Tibial nerve (tissue), 4 donors: Measurements from ENCODE around the gene MAP3K15. TPM values are rescaled to one million over a fixed set of nuclear protein-coding genes. Genes with fewer than 3 reads are reported as not detected.
A peak's percentile ranks its signal among the peaks of the same experiment; 100 is the strongest.

ENCODE experiments used
- DNase-seq, 2 donors: peaks; one replicate each; pipeline ENCODE4 v3.0.0-alpha.2; 2019; ENCODE audit warnings: low spot score in 2 of 2
- H3K27ac ChIP-seq, 4 donors: fragments of 200-600 bp; sonication (generic) in 3 of 4; one replicate each; pipeline ENCODE4 v1.5.1; 2017 to 2019; ENCODE audit warnings: mild to moderate bottlenecking in 1 of 4
- H3K27me3 ChIP-seq, 2 donors: fragments of 200-600 bp; sonication (generic) in 1 of 2; one replicate each; pipeline versions ENCODE4 v1.5.1 to v1.6.0; 2017 to 2019
- H3K36me3 ChIP-seq, 3 donors: fragments of 200-600 bp; sonication (generic); one replicate each; pipeline ENCODE4 v1.5.1; 2018 to 2019
- H3K4me1 ChIP-seq, 4 donors: fragments of 200-600 bp; sonication (generic) in 3 of 4; one replicate each; pipeline ENCODE4 v1.5.1; 2017 to 2019
- H3K4me3 ChIP-seq, 4 donors: fragments of 200-600 bp; sonication (generic) in 3 of 4; one replicate each; pipeline ENCODE4 v1.5.1; 2017 to 2019; ENCODE audit warnings: mild to moderate bottlenecking in 1 of 4, moderate library complexity in 1 of 4
- H3K9me3 ChIP-seq, 4 donors: fragments of 200-600 bp; sonication (generic) in 3 of 4; one replicate each; pipeline ENCODE4 v1.5.1; 2017 to 2019
- EP300 ChIP-seq, 2 donors: sonication (generic); formaldehyde crosslinking; IDR thresholded peaks; one replicate each; pipeline ENCODE4 v1.6.1; 2017; ENCODE audit warnings: antibody characterized with exemption in 2 of 2, mild to moderate bottlenecking in 1 of 2
- POLR2A ChIP-seq, 2 donors: fragments of 450-650 bp; IDR thresholded peaks; one replicate each; pipeline ENCODE4 v1.6.1; 2017; ENCODE audit warnings: antibody characterized with exemption in 2 of 2, mild to moderate bottlenecking in 2 of 2, moderate library complexity in 2 of 2
- WGBS, 2 donors: methylation state at CpG; one replicate each; pipeline ENCODE4 v1.1.5; 2018; 5-methylcytosine and 5-hydroxymethylcytosine counted together
- total RNA-seq, 4 donors: library from RNA; depleted of rRNA; stranded (reverse); fragments of >200 nt; gene quantifications; one replicate each; pipeline ENCODE4 v1.1.0, GENCODE V29; 2016
- TF ChIP-seq, protein P1 (sequence below), 5 experiments: fragments of 200-600 bp in 3 of 5; fragments of 450-650 bp in 2 of 5; sonication (generic) in 3 of 5; IDR thresholded peaks; one replicate each; pipeline ENCODE4 v1.5.1; 2016 to 2019; ENCODE audit warnings: antibody characterized with exemption in 5 of 5, mild to moderate bottlenecking in 3 of 5, moderate library complexity in 2 of 5

The MAP3K15 gene
- total RNA-seq, 4 donors from 2014 or later: not detected

DNA sequence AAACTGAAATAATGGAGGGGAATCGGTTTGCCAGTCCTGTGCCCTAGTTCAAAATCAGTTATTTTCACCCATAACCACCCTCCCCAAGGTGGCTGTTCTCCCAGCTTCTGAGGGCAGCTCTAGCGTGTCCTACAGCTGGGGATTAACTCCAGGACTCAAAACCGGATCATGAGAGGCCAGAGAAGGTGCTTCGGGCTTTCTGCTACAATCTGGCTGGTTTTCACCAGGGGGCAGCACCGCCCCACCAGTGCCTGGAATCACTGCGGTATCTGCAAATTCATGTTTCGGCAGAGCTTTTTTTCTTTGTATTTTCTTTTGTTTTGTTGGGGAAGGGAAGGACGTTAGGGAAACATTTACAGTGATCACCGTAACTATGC lies 143.2 kb downstream of the MAP3K15 start:
- peak overlapping the region; percentile 11 to 48 (median 31) for H3K4me3 ChIP-seq
- H3K9me3 ChIP-seq: no peaks in the 10 kb centered on the region
- TF ChIP-seq POLR2A (IDR thresholded peaks at IDR 0.05) (no peak), EP300 (IDR thresholded peaks at IDR 0.05) (no peak)
- TF ChIP-seq, protein P1, sequence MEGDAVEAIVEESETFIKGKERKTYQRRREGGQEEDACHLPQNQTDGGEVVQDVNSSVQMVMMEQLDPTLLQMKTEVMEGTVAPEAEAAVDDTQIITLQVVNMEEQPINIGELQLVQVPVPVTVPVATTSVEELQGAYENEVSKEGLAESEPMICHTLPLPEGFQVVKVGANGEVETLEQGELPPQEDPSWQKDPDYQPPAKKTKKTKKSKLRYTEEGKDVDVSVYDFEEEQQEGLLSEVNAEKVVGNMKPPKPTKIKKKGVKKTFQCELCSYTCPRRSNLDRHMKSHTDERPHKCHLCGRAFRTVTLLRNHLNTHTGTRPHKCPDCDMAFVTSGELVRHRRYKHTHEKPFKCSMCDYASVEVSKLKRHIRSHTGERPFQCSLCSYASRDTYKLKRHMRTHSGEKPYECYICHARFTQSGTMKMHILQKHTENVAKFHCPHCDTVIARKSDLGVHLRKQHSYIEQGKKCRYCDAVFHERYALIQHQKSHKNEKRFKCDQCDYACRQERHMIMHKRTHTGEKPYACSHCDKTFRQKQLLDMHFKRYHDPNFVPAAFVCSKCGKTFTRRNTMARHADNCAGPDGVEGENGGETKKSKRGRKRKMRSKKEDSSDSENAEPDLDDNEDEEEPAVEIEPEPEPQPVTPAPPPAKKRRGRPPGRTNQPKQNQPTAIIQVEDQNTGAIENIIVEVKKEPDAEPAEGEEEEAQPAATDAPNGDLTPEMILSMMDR (IDR thresholded peaks at IDR 0.05): peak; percentile 57 to 68 (median 58)
- WGBS, 2 donors: 0 to 29% methylated on average over 9 of the region's 9 CpGs
- H3K36me3 ChIP-seq: no peaks in the 10 kb centered on the region
- DNase-seq: peak; percentile 20 to 60
- no peaks in the 10 kb centered on the region for H3K27me3 ChIP-seq
- peaks cover 0 to 9% (median 0%) of the 10 kb centered on the region in 4 donors for H3K4me1 ChIP-seq
- no peak overlapping the region for H3K27ac ChIP-seq

DNA sequence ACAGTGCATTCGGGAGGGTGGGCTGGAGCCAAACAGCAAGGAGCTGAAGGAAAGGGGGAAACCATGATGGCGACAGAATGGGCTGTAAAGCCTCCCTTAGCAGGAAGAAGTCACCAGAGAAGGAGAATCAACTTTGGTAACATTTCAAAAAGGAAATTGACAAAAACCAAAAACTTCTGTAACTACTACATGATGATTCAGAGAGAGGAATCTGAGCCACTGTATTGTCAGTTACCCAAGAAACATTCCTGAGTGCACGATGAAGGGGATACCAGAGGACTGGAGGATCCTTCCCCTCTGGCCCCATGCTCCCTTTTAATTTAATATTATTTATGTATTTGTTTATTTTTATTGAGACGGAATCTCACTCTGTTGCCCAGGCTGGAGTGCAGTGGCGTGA lies 145.2 kb downstream of the MAP3K15 start:
- TF ChIP-seq, protein P1 (IDR thresholded peaks at IDR 0.05): no peak
- TF ChIP-seq EP300 (IDR thresholded peaks at IDR 0.05) (no peak), POLR2A (IDR thresholded peaks at IDR 0.05) (no peak)
- WGBS, 2 donors: 83 to 85% methylated on average over 5 of the region's 5 CpGs

DNA sequence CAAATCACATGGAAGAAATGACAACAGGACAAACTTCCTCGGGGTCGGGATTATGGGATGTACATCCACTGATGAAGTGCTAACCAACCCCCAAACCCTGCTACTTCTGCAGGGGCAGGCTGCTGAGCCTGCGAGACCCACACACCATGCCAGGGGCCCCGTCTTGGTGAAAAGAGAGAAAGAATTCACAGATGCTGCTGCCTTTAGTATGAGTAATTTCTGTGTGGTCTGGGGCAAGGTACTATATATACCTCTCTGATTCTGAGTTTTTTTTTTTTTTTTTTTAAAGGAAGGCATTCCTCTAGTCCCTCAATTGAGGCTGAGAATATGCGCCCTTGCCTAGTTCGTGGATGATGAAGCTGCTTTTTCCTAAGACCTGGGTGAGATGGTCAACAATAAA lies 146.7 kb downstream of the MAP3K15 start:
- TF ChIP-seq, protein P1 (IDR thresholded peaks at IDR 0.05): no peak
- TF ChIP-seq POLR2A (IDR thresholded peaks at IDR 0.05): no peak
- TF ChIP-seq EP300 (IDR thresholded peaks at IDR 0.05): no peak
- Histone ChIP-seq H3K36me3 (peaks cover 0 to 13% (median 0%) of the 10 kb centered on the region in 3 donors), H3K4me3 (no peak overlapping the region), H3K27me3 (no peaks in the 10 kb centered on the region), H3K27ac (no peak overlapping the region), H3K4me1 (peaks cover 0 to 9% (median 0%) of the 10 kb centered on the region in 4 donors), H3K9me3 (no peaks in the 10 kb centered on the region)
- no peak for DNase-seq
- 89 to 95% methylated on average over 6 of the region's 6 CpGs for WGBS, 2 donors

More for the DNA sequence above, 145.2 kb downstream of the MAP3K15 start:
- Histone ChIP-seq H3K4me3 (no peak overlapping the region), H3K4me1 (peaks cover 0 to 9% (median 0%) of the 10 kb centered on the region in 4 donors), H3K27ac (no peak overlapping the region), H3K9me3 (no peaks in the 10 kb centered on the region), H3K36me3 (peaks cover 0 to 6% (median 0%) of the 10 kb centered on the region in 3 donors), H3K27me3 (no peaks in the 10 kb centered on the region)
- DNase-seq: no peak

DNA sequence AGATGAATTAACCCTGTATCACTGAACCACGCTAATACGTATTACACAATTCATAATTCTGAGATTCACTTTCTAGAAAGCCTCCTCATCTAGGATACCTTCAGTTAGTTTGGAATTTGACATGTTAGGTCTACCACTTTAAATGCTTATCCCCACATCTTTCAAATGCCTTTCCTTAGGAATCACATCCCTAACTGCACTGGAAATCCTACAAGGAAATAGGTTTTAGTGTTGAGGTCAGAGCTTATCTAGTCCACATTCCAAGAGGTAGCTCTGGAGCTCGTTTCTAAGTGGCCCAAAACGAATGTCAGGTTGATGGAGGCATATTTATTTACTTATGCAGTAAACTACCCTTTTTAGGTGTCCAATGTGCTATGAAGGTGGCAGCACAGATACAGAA lies 153.6 kb downstream of the MAP3K15 start:
- WGBS, 2 donors: 68 to 86% methylated on average over 4 of the region's 4 CpGs
- TF ChIP-seq POLR2A (IDR thresholded peaks at IDR 0.05) (no peak), EP300 (IDR thresholded peaks at IDR 0.05) (no peak)
- TF ChIP-seq, protein P1 (IDR thresholded peaks at IDR 0.05): no peak
- no peak for DNase-seq
- Histone ChIP-seq H3K4me3 (no peak overlapping the region), H3K9me3 (no peaks in the 10 kb centered on the region), H3K27me3 (no peaks in the 10 kb centered on the region), H3K36me3 (peaks cover 0 to 63% (median 0%) of the 10 kb centered on the region in 3 donors), H3K4me1 (no peaks in the 10 kb centered on the region), H3K27ac (no peak overlapping the region)

DNA sequence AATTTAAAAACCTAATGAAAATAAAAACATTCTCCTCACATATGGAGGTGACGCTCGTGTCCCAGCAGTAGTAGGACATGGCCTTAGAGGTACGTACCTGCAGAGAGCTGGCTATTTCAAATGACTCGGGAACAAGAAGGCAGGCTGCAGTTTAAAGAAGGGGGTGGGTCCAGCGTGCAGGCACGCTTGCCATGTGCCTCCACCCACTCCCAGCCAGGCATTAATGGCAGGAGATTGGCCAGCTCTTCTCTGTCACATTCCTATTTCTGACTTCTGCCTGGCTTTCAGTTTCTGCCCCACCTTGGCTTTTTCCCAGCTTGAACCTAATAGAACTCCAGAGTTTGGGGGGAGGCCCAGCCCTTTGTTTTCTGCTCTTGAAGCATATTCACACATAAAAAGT lies 154.4 kb downstream of the MAP3K15 start:
- 67 to 90% methylated on average over 6 of the region's 6 CpGs for WGBS, 2 donors
- Histone ChIP-seq H3K36me3 (peaks cover 0 to 66% (median 0%) of the 10 kb centered on the region in 3 donors), H3K9me3 (no peaks in the 10 kb centered on the region), H3K27ac (no peak overlapping the region), H3K4me3 (no peak overlapping the region), H3K27me3 (no peaks in the 10 kb centered on the region), H3K4me1 (no peaks in the 10 kb centered on the region)
- DNase-seq: no peak
- TF ChIP-seq EP300 (IDR thresholded peaks at IDR 0.05): no peak
- no peak for TF ChIP-seq POLR2A (IDR thresholded peaks at IDR 0.05)
- TF ChIP-seq, protein P1 (IDR thresholded peaks at IDR 0.05): no peak
